ENCODE data around the gene PNMA1.

Gene PNMA1

GRCh38 chr14:73663548-73664212, 50.5 kb downstream of the PNMA1 start:
- no peak for DNase-seq (ENCODE audit: low spot score)

DNA sequence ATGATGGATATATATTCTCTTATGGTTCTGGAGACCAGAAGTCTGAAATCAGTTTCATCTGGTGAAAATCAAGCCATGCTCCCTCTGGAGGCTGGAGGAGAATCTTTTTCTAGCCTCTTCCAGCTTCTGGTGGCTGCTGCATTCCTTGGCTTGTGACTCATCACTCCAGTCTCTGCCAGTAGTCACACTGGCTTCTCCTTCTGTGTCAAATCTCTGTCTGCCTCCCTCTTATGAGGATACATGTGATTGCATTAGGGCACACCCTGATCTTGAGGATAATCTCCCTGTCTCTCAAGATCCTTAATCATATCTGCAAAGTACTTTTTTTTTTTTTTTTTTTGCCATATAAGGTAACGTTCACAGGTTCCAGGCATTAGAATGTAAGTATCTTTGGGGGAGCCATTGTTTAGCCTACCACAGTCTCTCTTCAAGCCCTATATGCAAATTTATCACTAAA, 51.7 kb downstream of the PNMA1 start:
- peak; percentile 31 for DNase-seq (ENCODE audit: low spot score)

GRCh38 chr14:73661872-73662271, 52.3 kb downstream of the PNMA1 start:
- DNase-seq (ENCODE audit: low spot score): no peak

Data from cerebellar cortex (tissue), 1 donor.